Measurements from ENCODE around the gene SLC7A5.

DNA sequence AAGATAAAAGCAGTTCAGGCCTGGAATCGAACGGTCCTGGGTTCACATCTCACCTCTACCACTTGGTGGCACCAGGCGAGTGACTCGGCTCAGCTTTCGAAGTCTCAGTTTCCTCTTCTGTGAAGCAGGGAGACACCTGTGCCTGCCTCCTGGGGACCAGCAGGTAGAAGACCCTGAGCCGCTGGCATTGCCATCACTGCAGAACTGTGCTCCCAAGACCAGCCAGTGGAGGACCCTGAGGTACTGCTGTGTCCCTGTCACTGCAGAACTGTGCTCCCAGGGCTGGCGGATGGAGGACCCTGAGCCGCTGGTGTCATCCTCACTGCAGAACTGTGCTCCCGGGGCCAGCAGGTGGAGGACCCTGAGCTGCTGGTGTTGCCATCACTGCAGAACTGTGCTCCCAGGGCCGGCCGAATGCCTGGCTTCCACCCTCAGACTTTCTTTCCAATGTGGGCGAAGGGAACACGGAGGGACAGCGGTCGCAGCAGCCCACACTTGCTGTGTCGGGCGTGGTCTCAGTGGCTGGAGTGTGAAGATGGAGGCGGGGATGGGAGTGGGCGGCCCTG, 8.7 kb upstream of the SLC7A5 start:
- TF ChIP-seq POLR2A (IDR thresholded peaks at IDR 0.05; ENCODE audit: low read depth, low read length) (no peak), POLR2AphosphoS5 (IDR thresholded peaks at IDR 0.05; ENCODE audit: low read depth, low read length) (no peak)

Data from GM12892 (cell line).